HG03064 (cell line): Measurements from ENCODE around the gene HOXD3.

ENCODE experiments used
- ATAC-seq: cut with Tn5 transposase; IDR thresholded peaks from one replicate; pipeline ENCODE4 v1.9.1; 2021; ENCODE audit warnings: low read depth; ENCODE audit not compliant: unreplicated experiment

The HOXD3 gene

DNA sequence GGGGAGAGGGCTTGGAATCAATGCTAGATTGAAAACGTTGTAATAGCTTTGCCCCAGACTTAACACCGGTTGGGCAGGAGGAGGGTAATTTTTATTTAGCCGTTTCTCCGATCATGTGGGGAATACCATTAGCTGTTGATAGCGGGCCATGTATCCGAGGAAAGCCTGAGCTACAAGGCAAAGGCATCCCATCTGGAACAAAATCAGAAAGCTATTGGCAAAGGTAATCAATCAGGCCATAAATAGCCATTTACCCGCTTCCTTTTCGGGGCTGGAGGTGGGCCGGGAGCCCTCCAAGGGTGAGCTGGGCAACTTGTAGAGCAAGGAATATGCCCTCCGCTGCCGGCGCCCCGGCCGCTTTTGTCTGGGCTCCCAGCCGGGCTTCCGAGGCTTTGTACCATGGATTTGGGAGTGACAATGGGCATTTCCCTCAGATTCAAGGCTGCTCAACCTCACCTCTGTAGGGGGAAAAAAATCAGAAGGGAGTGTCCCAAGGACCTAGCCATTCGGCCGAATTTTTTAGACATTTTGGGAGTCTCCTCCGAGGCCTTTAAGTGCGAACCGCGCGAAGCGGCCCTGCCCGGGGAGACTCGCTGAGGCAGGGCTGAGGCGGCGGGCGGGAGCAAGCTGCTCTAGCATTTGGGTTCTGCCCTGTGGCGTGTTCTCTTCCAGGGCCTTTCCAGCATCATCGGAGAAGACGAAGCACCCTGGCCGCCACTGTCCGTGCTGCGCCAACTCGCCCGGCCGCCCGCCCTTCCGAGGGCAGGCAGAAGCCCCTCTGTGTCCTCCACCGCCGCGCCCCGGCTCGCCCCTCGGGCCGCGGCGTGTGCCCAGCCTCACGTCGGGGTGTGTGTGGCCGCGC is 35.7 kb upstream of the HOXD3 start:
- no peak for ATAC-seq

DNA sequence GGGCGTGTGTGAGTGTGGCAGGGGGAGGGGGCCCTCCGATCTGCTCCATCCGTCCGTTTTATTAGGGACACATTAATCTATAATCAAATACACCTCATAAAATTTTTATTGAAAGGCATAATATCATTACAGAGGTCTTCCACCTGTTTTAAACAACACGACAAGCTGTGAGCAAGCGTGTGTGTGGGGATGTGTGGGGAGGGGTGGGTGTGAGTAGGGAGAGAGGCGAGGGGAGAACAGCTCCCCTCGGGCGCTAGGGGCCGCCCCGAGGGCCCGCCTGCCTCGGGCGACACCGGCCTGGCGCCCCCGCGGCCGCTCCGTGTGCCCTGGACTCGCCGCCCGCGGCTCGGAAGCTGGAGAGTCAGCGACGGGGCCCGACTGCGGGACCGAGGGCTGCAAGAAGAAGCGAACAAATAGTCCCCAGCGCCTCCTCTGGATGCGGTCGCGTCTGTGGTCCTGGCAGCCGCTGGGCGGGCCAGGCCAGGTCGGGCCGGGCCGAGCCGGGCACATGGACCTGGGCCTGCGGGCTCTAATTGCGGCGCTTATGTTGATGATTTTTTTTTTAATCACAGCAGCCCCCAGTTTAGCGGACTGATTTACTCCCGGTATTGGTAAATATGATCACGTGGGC is 34.9 kb upstream of the HOXD3 start:
- ATAC-seq, result no peak

DNA sequence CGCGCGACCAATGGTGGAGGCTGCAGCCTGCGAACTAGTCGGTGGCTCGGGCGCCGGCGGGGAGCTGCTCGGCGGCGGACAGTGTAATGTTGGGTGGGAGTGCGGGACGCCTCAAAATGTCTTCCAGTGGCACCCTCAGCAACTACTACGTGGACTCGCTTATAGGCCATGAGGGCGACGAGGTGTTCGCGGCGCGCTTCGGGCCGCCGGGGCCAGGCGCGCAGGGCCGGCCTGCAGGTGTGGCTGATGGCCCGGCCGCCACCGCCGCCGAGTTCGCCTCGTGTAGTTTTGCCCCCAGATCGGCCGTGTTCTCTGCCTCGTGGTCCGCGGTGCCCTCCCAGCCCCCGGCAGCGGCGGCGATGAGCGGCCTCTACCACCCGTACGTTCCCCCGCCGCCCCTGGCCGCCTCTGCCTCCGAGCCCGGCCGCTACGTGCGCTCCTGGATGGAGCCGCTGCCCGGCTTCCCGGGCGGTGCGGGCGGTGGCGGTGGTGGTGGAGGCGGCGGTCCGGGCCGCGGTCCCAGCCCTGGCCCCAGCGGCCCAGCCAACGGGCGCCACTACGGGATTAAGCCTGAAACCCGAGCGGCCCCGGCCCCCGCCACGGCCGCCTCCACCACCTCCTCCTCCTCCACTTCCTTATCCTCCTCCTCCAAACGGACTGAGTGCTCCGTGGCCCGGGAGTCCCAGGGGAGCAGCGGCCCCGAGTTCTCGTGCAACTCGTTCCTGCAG is 34.3 kb upstream of the HOXD3 start, which contains the start of gene HOXD9:
HOXD9 (plus strand) TSS at position 37 of the 728 bp plus-strand sequence; CDS start at position 87, 50 bp downstream.
- ATAC-seq, result no peak

- ATAC-seq, result no peak
Observed at GRCh38 chr2:176123411-176124109, 33.5 kb upstream of the HOXD3 start.

DNA sequence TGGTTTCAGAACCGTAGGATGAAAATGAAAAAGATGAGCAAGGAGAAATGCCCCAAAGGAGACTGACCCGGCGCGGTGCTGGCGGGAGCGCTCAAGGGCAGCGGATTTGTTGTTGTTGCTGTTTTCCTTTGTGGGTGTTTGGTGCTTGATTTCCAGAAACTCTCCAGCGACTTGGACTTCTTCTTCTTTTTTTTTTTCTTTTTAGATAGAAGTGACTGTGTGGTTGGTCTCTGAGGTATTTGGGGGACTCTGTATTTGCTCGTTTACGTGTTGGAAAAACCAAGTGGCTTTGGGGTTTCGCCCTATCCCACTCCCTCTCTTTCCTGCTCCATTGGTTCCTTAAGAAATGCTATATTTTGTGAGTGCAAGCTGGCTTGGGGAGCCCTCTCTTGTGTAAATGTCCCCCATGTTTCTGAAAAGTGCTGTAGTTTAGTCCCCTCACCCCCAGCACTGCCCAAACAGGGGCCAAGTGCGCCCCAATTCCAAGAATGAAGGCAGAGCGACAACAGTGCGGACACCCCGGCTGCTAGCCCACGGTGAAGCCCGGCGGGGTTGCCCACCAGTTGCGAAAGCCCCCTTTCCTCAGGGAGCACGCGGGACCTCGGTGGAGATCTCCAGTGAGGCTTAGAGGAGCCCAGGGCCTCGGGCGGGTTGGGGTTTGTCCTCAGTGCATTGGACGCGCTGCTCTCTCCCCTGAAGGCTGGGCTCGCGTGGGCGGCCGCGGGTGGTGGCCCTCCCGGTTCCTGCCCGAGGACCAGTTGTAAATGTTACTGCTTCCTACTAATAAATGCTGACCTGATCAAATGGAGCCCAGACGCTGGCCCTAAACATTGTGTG is 32.8 kb upstream of the HOXD3 start:
- ATAC-seq, result no peak

- no peak for ATAC-seq
Observed at GRCh38 chr2:176124947-176125771, 31.9 kb upstream of the HOXD3 start.

- ATAC-seq, result no peak
Observed at GRCh38 chr2:176125772-176126054, 31.4 kb upstream of the HOXD3 start.

DNA sequence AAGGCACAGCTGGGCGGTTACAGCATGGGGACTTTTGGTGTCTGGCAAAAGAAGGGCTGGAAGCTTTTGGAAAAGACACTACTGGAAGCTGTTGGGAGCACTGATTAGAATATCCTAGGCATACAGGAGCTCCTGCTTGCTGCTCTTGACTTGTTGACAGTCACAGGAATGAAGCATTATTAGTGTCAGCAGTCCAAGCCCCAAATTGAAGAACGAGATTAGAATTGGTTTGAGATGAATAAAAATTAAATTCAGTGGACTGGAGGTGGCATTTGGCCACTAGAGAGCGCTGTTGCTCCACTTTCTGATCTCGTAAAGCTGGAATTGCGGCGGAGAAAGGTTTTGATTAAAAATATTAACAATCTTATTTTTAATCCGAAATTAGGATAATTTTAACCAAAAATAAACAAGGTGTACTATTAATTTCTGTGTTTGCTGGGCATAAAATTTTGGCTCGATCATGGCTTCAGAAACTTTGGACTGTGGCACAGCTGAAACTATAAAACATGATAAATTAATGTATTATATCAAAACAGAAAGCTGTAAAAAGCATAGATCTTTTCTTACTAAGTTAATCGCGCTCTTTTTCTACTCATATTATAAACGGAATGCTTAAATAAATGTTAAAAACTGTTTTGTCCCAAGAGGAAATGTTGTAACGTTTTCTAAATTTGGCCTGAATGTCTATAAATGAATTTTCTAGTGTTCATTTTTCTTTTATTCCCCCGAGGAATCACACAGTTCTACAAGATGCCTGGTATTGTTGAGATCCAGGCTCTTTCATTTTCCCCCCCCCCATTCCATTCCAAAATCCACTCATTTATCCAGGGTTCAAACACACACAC is 30.0 kb upstream of the HOXD3 start:
- ATAC-seq, result no peak

GRCh38 chr2:176127774-176128072 is 29.4 kb upstream of the HOXD3 start:
- no peak for ATAC-seq

- no peak for ATAC-seq
Observed at GRCh38 chr2:176128172-176128981, 28.7 kb upstream of the HOXD3 start.

- no peak for ATAC-seq
Observed at GRCh38 chr2:176128982-176129796, 27.9 kb upstream of the HOXD3 start, which contains the start of gene HOXD8. Gene HOXD8, plus strand, starts transcription at chr2:176129705. Its CDS starts 662 bp downstream, at chr2:176130367.

GRCh38 chr2:176129813-176130146 is 27.3 kb upstream of the HOXD3 start:
- ATAC-seq, result no peak

GRCh38 chr2:176130147-176130956 is 26.8 kb upstream of the HOXD3 start:
- no peak for ATAC-seq

- ATAC-seq, result no peak
Observed at GRCh38 chr2:176130957-176131847, 25.9 kb upstream of the HOXD3 start.

- no peak for ATAC-seq
Observed at GRCh38 chr2:176131848-176132158, 25.3 kb upstream of the HOXD3 start.
